ENCODE measurements around the gene CFAP221.

DNA sequence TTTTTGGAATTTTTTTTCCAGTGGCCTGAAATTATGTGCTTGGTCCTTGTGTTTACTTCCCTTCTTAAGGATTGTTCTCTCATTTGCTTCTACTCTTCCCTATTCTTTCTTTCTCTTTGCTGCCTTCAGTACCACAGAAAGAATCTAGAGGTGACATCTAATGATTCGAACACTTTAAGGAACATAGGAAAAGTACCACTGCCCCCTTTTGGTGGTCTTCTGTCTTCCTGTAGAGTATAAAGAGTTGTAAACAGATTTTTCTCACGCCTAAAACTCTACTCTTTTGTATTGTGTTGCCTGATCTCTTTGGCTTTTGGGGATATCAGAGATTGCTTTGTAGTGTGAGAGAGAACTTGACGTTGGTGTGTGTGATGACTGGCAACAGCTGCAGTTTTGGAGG lies 13.0 kb upstream of the CFAP221 start:
- TF ChIP-seq, protein P1, sequence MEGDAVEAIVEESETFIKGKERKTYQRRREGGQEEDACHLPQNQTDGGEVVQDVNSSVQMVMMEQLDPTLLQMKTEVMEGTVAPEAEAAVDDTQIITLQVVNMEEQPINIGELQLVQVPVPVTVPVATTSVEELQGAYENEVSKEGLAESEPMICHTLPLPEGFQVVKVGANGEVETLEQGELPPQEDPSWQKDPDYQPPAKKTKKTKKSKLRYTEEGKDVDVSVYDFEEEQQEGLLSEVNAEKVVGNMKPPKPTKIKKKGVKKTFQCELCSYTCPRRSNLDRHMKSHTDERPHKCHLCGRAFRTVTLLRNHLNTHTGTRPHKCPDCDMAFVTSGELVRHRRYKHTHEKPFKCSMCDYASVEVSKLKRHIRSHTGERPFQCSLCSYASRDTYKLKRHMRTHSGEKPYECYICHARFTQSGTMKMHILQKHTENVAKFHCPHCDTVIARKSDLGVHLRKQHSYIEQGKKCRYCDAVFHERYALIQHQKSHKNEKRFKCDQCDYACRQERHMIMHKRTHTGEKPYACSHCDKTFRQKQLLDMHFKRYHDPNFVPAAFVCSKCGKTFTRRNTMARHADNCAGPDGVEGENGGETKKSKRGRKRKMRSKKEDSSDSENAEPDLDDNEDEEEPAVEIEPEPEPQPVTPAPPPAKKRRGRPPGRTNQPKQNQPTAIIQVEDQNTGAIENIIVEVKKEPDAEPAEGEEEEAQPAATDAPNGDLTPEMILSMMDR (conservative IDR thresholded peaks at IDR 0.05), result no peak
- TF ChIP-seq ZFX (IDR thresholded peaks at IDR 0.05), result no peak

Measured in C4-2B (cell line).